DMS 273 (cell line): ENCODE measurements around the gene CDC25C.
"Not testable (repeated sequence)": the region's sequence is repeated elsewhere in the genome, so short reads cannot be mapped to it uniquely, and the experiment has no call there.

ENCODE experiments used
- DNase-seq: peaks from one replicate; lab custom pipeline; 2025; ENCODE audit not compliant: unreplicated experiment; lab: John Stamatoyannopoulos, UW

The CDC25C gene

DNA sequence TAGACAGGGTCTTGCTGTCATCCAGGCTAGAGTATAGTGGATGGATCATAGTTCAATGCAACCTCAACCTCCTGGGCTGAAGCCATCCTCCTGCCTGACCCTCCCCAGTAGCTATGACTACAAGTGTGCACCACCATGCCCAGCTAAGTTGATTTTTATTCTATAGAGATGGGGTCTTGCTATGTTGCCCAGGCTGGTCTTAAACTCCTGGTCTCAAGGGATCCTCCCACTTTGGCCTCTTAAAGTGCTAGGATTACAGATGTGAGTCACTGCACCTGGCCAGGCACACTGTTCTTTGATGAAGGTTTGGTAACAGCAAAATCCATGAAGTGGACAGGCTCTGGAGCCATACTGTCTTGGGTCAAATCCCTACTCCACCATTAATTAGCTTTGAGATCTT lies 50.7 kb downstream of the CDC25C start:
- no peak for DNase-seq

DNA sequence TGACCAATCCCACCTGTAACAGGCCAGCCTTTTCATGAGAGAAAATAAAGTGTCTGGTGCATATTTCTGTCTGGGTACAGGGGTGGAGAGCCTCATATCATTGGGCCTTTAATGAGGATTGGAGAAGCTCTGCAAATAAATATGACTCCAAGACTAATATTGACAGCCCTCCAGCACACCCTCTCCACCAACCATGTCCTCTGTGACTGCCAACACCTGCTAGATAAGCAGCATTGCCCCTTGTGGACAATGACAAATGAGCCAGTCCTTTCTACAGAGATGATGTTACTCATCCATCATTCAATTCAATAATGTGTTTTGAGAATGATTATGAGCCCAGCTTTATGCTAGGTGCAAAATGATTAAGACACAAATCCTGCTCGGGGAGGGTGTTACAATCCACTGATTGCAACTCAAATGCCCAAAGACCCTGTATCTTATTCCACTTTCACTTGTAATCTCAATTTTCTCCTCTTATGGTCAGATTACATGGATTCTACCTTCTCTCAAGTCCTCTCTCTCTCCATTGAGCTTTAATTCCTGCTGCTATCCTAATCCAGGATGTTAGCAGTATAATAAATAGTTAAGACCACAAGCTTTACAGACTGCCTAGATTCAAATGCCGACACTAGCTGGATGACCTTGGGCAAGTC lies 55.1 kb downstream of the CDC25C start:
- peak; percentile 19 for DNase-seq

DNA sequence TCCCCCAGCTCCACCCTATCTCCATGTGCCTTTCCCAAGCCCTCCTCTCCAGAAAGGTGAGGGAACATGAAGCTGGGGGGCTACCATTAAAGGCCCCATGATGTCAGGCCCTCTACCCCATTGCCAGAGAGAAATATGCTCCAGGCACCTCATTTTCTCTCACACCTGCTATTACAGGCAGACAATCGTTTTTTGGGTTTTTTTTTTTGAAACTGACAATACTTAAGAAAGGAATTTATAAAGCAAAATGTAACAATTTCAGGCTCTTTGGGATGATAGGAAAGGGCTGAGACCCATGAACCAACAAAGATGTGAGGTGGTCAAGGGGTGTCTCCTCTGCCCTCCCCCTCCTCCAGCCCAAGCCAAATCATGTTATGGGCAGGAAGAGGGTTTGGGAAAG lies 55.7 kb downstream of the CDC25C start:
- no peak for DNase-seq

DNA sequence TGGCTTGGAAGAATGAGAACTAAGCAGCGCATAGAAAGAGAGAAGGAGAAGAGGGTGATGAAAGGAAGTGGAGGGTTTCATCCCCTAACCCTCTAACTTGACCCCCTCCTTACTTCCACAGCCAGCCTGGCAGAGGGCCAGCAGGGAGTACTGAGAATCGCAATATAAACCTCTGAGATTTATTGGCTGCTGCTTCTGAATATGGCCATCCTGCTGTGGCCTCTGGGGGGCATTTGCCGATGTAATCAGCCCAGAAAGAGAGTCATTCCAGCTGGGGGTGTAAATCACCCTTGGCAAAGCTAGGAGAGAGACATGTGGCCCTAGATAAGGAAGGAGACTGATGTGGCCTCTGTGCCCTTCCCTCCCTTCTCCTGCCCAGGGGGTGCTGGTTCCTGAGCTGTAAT lies 56.2 kb downstream of the CDC25C start:
- peak; percentile 76 for DNase-seq

DNA sequence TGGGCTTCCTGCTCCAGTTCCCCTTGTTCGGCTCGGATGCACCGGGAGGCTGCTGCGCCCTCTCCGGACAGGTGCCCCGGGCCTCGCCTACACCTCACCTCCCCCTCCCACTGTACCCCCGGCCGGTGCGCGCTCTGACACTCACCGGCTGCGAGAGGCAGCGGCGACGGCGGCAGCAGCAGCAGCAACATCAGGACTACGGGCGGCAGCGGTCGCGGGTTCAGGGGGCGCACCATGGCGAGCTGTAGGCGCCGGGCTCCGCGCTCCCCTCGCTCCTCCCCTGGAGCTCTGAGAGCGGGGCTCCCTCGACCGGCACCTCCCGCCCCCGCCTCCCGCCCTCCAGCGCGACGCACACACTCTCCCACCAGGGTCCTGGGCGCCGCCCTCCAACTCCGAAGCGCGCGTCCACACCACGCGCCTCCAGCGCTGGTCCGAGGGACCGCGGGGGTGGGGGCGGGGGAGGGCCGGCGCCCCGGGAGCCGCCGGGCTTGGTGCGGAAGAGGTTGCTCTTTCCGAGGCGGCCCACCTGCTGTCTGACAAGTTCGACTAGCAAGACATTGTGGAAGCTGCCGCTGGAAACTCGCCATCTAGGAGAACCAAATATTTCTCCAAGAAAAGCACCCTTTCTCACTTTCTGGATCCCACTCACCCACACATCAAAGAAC lies 57.3 kb downstream of the CDC25C start, which contains the start of gene GFRA3:
GFRA3 (minus strand) TSS at position 433 of the 665 bp plus-strand sequence; CDS start at position 236, 197 bp downstream.
- DNase-seq: peak; percentile 44

DNA sequence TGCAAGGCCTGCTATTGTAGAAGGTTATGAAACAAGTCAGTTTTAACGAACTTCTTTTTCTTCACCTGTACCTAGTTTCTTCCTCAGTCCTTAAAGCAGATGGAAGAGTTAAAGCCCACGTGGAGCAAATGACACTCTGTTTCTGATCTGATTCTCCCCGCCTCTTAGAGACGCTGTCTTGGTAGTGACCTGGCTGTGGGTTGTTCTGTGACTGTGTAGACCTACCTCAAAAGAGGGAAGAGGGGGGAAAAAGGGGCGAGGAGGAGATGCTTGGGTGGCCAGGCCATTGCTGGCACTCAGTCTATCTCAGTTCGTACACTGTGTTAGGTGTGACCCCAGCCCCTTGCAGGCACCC lies 57.8 kb downstream of the CDC25C start:
- no peak for DNase-seq

DNA sequence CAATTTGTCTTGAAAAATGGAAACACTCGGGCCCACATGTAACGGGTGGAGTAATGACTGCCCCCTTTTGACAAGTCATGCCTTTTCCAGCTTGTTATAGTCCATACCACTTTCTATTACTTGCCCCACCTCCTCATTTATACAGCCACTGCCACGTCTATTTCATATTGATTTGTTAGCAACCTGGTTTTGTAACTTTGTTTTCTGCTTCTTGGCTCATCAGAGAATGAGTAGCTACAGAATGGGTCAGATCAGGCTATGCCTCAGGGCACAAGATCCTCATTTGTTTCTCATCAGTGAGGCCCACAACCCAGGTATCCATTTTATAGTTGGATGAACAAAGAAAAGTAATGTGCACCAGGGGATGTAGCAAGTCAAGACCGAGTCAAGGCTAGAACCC lies 58.9 kb downstream of the CDC25C start:
- DNase-seq: no peak

DNA sequence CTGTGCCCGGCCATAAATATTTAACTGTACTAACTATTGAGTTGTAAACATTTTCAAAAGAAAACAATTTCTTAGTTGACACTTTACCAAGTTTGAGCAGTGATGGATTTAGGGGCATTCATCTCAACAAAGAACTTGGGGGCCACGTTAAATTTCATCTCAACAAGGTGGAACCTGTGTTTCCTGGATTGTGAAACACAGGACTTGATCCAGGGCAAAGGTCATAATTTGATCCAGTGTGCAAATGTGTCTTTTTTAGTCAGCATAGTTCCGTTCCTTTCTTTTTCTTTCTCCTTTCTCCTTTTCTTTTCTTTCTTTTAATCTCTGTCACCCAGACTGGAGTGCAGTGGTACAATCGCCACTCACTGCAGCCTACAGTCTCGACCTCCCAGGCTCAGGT lies 60.3 kb downstream of the CDC25C start:
- DNase-seq: no peak

DNA sequence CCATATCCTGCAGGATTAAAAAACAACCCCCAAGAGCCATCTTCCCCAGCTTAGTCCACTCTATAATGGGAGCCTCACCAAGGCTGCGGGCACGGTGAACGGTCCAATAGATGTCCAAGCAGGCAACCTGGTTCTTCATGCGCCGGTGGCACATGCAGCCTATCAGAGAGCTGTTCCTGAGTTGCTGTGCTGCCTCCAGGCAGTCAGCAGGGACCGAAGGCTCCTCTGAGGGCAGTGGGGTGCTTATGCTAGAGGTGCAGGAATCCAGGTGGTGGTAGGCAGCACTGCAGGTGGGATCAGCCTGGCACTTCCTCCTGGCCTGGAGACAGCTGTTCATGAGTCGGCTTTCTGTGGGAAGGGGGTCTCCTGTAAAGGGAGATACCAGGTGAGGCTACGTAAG lies 67.4 kb downstream of the CDC25C start:
- no peak for DNase-seq

DNA sequence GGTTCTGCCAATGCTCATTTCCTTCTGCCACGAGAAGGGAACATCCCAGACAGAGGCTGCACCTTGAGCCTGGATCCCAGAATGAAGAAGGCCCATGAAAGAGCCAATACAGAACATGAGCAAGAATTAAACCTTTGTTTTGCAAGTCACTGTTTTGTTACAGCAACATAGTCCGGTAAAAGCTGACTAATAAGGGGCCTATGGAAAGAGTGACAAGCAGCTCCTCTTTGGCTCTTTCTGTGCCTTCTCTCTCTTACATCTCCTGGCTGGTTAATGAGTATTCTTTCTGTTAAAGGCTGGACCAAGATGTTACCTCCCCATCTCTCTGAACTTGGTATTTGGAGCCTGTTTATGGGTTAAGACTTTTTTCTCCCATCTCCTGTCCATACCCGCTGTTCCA lies 68.0 kb downstream of the CDC25C start:
- DNase-seq: no peak

DNA sequence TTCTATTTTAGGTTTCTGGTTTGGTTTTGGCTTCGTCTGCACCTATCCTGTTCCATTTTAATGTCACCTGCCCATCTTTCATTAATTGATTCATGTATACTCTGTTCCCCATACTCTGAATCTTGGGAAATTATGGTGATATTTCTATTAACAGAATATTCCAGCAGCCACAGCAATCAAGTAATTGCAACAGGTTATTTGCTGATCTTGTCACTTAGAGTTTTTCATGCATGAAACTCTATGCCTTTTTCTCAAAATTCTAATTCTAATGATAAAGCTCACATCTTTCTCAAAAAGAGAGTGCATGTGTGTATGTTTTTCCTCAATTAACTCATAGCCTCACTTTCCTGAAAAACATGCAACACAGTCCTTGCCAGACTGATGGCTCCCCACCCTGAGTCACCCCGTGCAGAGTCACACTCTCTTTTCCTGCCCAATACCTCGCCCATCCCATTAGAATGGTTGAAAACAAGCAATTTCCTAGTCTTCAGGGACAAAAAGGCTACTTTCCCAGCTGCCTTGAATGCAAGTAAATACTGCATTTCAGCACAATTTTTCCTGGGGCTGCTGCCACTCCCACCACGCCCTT lies 72.8 kb downstream of the CDC25C start:
- no peak for DNase-seq

DNA sequence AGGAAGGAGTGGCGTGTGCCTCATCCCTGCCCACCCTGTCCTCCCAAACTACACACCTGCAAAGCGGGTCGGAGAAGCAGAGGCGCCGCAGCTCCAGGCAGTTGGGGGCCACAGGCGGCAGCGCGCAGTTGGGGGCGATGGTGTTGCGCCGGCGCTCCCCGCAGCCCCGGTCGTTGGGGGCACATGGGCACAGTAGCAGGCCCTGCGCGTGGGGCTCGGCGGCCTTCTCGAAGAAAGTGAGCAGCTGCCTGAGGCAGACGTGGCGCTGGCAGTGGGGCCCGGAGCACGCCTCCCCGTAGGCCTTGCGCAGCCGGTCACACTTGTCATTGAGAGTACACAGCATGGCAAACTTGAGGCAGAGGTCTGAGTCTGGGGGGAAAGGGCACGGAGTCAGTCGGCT lies 74.0 kb downstream of the CDC25C start:
- DNase-seq: no peak

DNA sequence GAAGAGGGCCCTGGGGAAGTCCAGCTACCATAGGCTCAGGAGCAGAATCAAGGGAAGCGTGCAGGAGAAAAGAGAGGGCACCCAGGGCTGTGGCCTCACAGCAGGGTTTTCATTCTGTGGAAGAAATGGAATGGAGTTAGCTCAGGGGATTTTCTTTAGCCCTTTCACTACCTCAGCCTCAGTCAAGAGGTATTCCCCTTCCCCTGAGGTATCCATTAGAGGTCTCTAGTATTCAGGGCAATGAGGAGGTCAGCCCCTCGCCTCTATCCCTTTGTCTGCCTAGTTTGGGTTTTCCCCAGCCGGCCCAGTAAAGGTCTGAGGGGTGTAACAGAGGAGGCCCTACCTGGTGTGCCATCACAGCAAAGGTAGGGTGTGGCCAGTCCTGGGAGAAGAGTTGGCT lies 78.7 kb downstream of the CDC25C start:
- DNase-seq: no peak

DNA sequence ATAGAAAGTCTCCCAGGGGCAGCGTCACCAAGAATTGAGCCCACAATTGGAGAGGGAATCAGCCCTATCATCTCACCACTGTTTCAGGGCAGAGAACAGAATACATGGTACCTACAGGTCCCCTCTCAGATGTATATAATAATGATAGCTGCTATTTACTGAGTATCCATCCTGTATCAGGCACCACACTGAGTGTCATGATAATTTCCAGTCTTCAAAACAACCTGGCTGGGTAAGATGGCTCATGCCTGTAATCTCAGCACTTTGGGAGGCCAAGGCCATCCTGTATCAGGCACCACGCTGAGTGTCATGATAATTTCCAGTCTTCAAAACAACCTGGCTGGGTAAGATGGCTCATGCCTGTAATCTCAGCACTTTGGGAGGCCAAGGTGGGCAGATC lies 83.8 kb downstream of the CDC25C start:
- DNase-seq: not testable (repeated sequence)

DNA sequence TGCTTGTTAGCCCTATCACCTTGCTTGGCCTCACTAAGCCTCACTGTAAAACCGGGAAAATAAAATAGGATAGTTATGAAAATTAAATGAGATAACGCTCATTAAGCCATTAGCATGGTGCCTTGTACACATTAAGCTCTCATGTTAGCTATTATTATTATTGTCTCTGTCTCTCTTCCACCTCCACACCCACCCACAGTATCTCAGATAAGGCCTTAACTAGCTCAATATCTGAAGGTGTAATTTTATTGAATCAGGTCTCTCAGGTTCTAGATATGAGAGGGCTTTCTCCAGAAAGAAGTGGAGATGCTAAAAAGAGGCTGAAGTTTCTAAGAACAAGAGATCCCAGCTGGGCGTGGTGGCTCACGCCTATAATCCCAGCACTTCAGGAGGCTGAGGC lies 84.8 kb downstream of the CDC25C start:
- no peak for DNase-seq

DNA sequence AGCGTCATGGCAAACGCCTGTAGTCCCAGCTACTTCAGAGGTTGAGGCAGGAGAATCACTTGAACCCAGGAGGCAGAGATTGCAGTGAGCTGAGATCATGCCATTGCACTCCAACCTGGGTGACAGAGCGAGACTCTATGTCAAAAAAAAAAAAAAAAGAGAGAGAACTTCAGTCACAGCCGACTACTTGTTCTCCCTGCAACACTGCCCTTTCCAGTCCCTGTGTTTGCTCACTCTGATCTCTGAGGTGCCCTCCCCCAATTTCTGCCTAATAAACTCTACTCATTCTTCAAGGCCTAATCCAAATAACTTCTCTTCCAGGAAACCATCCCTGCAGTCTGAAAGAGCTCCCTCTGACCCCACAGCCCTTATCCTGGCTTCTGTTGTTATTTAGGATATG lies 85.3 kb downstream of the CDC25C start:
- DNase-seq: no peak

DNA sequence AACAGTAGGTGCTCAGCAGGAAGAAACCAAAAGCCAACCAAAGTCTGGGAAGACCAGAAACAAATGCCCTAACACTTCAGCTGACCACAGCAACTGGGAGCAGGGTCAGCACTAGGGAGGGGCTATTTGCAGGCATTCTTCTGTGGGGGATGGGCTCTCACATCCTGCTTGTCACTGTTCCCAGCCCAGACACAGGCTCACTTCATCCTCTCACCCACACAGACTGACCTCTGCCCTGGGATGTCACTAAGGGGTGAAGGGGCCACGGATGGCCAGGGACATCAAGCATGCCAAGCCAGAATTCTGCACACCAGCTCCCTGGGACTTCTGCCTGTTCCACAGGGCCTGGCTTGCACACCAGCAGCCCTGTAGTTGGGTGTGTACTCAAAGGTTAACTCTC lies 85.9 kb downstream of the CDC25C start:
- no peak for DNase-seq

DNA sequence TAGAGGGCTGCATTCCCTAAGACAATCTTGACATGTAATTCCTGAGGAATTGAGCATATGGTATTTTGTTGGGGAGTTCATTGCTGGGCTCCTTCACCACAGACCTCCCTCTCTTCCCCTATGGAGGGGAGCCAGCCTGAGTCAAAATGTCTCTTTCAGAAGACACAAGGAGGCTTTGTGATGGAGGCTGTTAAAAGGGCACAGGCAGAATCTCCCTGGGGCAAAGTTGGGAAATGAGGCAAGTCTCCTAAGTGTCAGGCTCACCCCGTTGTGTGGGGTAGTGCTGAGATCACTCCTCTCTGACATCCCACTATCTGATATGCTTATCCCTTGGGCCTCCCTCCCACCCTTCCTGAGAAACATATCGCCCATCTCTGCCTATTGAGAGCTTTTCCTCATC lies 87.8 kb downstream of the CDC25C start:
- no peak for DNase-seq

DNA sequence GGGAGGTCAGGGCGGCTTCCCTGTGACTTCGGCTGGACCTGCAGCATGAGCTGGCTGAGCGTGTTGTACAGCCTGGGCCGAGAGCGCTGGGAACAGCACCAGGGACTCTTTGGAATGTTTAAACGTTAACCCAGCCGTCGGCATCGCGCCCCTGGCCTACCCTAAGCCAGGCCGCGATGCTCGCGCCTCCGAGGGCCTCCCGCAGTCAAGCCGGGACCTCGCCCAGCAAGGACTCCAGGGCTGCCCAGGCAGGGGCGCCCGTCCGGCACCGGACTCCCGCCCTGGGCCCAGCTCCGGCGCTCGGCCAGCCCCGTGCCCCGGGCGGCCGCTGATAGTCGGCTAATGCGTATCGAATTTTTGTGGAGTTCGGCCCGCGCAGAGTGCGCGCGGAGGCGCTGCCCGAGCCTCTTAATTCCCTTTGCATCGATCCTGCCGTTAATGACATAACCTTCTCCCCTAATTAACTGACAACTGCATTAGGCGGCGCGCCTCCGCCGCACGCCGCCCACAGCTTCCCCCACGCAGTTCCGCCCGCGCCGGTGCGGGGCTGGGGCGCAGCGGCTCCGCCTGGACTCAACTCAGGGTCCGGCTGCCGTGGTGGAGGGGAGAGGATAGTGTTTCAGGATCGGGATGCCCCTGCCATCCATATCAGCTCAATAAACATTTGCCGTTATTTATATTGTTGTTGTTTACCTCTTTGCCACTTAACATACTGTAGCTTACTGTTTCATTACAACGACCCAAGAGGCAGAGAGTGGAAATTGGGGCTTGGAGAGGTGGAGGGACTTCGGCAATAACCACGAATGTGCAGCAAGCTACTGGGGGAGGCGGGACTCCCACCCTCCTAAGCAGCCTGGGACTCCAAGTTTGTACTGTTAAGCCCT lies 89.7 kb downstream of the CDC25C start:
- peak; percentile 62 for DNase-seq

DNA sequence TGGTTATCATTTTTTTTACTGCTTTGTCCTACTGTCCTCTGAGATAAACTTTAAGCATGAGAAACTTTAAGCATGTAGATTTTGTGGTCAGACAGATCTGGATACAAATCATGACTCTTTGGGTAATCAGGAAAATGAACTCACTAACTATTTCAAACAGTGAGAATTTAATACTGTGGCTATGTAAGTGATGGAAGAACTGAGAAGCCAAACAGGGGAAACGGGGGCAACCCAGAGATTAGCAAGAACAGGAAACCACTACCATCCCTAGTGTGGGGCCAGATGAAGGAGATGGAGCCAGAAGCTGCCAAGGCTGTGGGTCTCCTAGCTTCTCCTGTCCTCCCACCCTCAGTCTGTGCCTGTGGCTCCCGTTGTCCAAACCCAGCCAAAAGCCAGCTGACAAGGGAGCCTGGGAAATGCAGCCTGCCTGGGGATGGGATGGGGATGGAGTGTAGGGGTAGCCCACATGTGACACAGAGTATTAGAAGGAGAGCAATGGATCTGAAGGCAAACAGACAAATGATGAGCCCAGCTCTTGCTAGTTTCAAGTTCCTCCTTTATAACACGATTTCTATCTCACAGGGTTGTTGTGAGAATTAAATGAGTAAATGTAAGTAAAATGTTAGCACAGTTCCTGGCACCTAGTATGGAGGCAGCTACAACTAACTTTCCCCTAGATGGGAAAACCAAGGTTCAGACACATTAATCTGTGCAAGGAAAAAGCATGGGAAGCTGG lies 90.8 kb downstream of the CDC25C start:
- no peak for DNase-seq

DNA sequence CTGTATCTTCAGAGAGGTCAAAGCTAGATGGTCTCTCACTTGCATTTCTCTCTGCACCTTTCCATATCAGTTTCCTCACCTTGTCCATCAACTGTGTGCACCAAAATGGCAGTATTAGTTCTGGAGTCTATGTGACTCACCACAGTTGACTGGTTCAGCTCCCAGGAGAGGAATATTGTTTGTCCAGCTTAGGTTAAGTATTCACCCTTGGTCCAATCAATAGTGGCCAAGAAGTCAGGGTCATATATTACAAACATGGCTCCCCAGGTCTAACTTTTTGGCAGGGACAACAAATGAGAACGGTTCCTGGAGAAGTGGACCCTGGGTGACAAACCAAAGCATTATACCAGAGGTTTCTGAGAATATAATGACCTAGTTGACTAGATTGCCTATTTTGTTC lies 93.6 kb downstream of the CDC25C start:
- DNase-seq: no peak
